ENCODE results near the gene ZDHHC3.

Gene ZDHHC3

DNA sequence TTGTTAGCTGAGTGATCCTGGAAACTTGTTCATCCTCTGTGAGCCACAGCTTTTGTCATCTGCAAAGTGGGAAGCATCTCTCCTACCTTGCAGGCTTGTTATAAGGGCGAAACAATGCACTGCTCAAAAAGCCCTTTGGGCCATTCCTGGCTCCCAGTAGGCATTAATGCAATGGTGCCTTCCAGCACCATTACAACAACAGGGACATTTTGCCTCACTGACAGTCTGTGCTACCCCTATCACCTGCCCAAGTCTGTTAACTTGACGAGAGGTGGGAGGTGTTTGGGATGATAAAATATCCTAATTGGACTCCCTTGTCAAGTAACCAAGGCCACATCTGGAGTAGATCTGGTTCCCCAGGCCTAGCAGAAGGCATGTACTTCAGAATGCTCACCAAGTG is 44.2 kb downstream of the ZDHHC3 start:
- no peak for DNase-seq (ENCODE audit: insufficient read length, low spot score)
- no peak for FAIRE-seq

DNA sequence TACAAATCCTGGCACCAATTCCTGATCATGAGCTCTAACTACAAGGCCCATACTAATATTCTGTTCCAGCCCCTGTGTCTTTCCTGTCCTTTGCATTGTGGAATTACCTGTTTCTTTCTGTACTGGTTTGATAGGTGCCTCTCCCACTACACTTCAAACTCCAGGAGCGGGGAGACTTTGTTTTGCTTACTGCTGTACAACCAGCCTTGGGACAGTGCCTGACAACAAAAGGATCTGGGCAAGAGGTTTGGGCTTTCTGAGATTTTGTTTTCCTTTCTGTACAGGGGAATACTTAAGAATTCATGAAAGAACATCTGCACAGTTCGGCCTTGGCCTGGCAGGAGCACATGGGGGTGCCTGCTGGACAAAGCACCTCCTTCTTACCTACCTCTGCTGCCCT is 45.1 kb downstream of the ZDHHC3 start:
- DNase-seq (ENCODE audit: insufficient read length, low spot score) (no peak), FAIRE-seq (no peak)

DNA sequence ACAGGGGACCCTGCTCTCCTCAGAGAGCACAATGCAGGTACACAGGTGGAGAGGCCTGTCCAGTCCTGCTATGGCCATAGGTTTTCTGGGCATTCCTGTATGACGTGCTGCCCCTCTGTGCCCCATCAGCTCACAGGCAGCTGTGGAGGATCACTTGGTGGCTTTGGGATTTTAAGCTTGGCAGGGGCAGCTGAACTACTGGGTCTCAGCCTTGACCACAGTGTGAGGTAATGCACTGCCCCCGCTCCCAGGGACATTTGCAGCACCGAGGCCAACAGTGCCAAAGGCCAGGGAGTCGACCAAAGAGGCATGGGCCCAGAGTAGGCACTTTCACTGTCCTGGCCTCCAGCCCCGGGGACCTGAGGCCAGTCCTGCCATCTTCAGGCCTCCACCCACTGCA is 46.2 kb downstream of the ZDHHC3 start:
- no peak for FAIRE-seq

DNA sequence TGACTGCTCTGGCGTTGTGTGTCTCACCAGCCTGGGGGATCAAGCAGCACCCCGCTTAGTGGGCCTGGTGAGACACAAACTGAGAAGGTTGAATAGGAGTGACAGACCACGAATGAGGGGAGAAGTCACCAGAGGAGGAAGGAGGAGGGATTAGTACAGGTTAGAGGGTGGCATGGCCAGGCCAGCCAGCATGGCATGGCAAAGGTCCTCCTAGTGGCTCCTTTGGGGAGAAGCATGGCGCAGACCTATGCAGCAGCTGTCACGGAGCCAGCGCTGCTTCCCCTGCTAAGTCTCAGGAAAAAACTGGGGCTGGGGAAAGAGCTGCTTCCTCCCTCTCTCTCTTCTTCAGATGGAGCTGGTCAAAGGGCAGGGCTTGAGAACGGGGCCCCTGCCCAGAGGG is 48.6 kb downstream of the ZDHHC3 start:
- FAIRE-seq (no peak), DNase-seq (ENCODE audit: insufficient read length, low spot score) (no peak)

More for the DNA sequence above, 46.2 kb downstream of the ZDHHC3 start:
- DNase-seq (ENCODE audit: insufficient read length, low spot score) = no peak

DNA sequence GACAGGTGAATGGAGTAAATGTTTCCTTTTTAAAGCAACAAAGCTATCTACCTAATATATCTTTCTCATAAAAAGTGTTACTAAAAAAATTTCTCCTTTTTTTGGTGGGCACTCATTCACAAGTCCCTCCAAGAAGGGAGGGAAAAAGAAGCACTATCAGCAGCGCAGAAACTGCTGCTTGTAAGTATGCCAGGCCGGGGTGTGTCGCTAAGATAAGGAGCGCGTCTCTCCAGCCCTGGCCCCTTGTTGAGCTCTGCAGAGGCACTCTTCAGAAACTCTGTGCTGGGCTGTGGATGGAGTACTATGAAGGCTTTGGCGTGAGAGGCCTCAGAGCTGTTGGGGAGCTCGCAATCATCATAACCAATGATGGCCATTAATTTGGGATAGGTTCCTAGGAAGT is 49.1 kb downstream of the ZDHHC3 start:
- DNase-seq (ENCODE audit: insufficient read length, low spot score) (no peak), FAIRE-seq (no peak)

GRCh38 chr3:44926172-44926571 is 49.8 kb downstream of the ZDHHC3 start:
- no peak for FAIRE-seq
- DNase-seq (ENCODE audit: insufficient read length, low spot score) = no peak

DNA sequence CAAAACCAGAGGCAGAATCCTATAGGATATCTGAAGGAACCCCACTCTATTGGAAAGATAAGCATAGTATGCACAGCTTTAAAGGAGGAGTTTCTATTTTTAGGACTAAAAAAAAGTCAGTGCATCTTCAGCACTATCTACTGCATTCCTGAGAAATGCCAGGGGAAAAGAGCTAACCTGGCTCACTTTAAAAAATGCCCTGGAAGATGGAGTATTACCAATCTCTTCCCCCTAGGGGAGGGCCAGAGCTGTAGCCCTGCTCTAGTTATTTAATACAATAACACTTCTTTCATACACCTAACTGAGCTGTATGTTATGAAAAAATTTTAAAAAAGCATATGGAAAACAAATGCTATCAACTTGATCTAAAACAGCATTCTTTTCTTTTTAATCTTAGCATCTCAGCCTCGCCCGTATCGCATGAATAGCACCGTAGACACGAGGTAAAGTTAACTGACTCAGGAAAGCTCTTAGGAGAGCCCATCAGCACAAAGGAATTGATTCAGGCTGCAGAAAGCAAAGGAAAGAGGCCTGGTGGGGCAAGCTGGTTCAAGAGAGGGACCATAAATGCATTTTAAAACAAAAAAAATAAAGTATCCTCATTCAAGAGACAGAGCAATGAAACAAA is 51.4 kb downstream of the ZDHHC3 start:
- DNase-seq (ENCODE audit: insufficient read length, low spot score) (no peak), FAIRE-seq (no peak)

GRCh38 chr3:44923632-44924456 is 52.1 kb downstream of the ZDHHC3 start:
- DNase-seq (ENCODE audit: insufficient read length, low spot score) (no peak), FAIRE-seq (no peak)

- DNase-seq (ENCODE audit: insufficient read length, low spot score) (no peak), FAIRE-seq (no peak)
Measured at GRCh38 chr3:44920081-44920480, 55.9 kb downstream of the ZDHHC3 start.

DNA sequence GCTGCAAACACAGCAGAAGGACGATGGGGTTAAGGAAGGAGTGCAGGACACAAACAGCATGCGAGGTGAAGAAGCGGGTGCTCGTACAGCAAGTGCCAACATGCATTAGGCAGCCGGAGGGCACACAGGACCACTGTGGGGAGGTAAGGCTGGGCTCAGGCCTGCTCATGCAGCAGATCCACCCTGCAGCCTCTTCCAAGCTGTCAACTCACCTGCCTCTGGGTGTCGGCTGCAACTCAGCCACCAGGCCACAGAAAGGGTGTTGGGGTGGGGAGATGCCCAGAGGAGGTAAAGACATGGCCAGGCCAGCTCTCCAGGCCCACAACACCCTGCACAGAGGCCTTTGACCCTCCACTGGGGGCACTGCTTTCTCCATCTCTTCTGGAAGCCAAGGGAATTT is 57.4 kb downstream of the ZDHHC3 start:
- no peak for FAIRE-seq
- no peak for DNase-seq (ENCODE audit: insufficient read length, low spot score)

DNA sequence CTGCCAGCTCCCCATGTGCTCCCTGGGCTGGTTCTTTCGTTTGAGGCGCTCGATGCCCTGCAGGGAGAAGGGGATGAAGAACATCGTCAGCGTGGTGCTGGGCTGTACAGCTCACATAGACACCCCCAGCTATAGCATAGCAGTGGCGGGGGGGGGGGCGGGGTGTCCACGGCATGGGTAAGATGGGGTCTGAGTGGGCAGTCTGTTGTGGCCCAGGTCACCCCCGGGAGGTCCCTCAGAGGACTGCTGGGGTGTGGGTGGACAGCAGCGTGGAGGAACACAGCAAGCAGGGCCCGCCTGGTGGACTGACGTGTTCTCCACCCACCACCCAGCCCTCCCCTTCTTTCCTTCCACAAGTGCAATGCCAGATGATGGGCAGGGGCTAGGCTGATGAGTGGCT is 57.9 kb downstream of the ZDHHC3 start:
- FAIRE-seq = no peak
- no peak for DNase-seq (ENCODE audit: insufficient read length, low spot score)

GRCh38 chr3:44915702-44916438 is 60.1 kb downstream of the ZDHHC3 start:
- FAIRE-seq (no peak), DNase-seq (ENCODE audit: insufficient read length, low spot score) (no peak)

GRCh38 chr3:44914936-44915335 is 61.0 kb downstream of the ZDHHC3 start:
- FAIRE-seq (no peak), DNase-seq (ENCODE audit: insufficient read length, low spot score) (no peak)

DNA sequence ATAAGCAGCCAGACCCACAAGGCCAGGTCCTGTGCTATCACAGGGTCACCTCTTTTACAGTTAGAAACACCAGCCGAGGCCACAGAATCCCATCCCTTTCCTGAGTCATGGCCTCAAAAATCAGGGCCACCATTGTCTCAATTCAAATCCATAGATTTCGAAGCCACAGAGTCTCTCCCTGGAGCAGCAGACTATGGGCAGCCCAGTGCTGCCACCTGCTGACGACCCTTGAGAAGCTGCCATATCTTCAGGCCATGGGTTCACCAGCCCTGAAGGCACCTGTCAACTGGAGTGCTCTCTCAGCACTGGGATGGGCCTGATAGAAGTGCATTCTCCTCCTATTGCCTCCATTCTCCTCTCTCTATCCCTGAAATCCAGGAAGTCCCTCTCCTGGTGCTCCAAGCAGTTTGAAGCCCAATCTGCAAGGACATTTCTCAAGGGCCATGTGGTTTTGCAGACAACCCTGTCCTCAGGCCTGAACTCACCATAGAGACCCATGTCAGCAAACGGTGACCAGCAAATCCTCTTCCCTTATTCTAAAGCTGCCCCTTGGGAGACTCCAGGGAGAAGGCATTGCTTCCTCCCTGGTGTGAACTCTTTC is 62.0 kb downstream of the ZDHHC3 start:
- DNase-seq (ENCODE audit: insufficient read length, low spot score) = peak; percentile 79
- FAIRE-seq = peak; percentile 87

- DNase-seq (ENCODE audit: insufficient read length, low spot score) (no peak), FAIRE-seq (no peak)
Measured at GRCh38 chr3:44910693-44911092, 65.3 kb downstream of the ZDHHC3 start.

- no peak for FAIRE-seq
- no peak for DNase-seq (ENCODE audit: insufficient read length, low spot score)
Measured at GRCh38 chr3:44909063-44909462, 66.9 kb downstream of the ZDHHC3 start.

DNA sequence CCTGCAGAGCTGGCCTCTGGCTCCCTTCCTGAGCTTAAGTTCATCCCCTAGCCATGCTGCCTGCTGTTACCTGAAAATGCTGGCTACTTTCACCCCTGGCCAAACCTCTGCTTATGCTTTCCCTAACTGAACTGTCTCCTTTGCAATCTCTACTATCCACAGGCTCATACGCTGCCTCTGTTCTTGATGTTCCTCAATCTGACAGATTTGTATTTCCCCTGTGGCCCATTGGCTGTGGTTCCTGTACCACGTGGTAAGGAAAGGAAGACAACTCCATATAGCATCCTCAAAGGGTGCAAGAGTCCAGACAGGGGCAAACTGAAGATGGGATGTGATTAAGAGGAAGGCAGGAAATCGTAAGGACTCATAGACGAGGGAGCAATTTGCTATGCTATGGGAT is 68.4 kb downstream of the ZDHHC3 start:
- DNase-seq (ENCODE audit: insufficient read length, low spot score) = no peak
- no peak for FAIRE-seq

DNA sequence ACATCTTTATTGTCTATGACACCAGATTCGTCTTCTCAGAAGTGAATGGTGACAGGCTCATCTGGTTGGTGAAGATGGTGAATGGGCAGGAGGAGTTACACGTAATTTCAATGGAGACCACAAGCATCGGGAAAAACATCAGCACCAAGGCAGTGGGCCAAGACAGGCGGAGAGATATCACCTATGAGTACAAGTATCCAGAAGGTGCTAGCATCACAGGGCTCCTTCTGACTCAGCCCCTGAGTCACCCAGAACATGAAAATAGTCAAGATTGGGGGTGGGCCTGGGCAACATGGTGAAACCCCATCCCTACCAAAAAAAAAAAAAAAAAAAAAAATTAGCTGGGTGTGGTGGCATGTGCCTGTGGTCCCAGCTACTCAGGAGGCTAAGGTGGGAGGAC is 69.0 kb downstream of the ZDHHC3 start:
- no peak for FAIRE-seq

GRCh38 chr3:44905446-44906157 is 70.4 kb downstream of the ZDHHC3 start:
- FAIRE-seq (no peak), DNase-seq (ENCODE audit: insufficient read length, low spot score) (no peak)

More for the DNA sequence above, 69.0 kb downstream of the ZDHHC3 start:
- no peak for DNase-seq (ENCODE audit: insufficient read length, low spot score)

- FAIRE-seq (no peak), DNase-seq (ENCODE audit: insufficient read length, low spot score) (no peak)
Measured at GRCh38 chr3:44903751-44904150, 72.2 kb downstream of the ZDHHC3 start.

- DNase-seq (ENCODE audit: insufficient read length, low spot score) (no peak), FAIRE-seq (no peak)
Measured at GRCh38 chr3:44903314-44903713, 72.7 kb downstream of the ZDHHC3 start.

Measured in GM19239 (cell line).